BLaER1 treated with 17β-estradiol and CSF1 and Interleukin-3, amounts not matched to agents 10 nM and 100 nM (cell line): ENCODE results near the gene HEXA.
A peak's percentile ranks its signal among the peaks of the same experiment; 100 is the strongest.

Experiments
- H3K27ac ChIP-seq, 11 experiments: shearing (Covaris generic); formaldehyde crosslinking; 2 replicates each; pipeline ENCODE4 v1.8.1; 2022
- H3K27me3 ChIP-seq, 11 experiments: shearing (Covaris generic); formaldehyde crosslinking; 2 replicates each; pipeline ENCODE4 v1.8.1; 2022
- H3K36me3 ChIP-seq, 11 experiments: shearing (Covaris generic); formaldehyde crosslinking; 2 replicates each; pipeline ENCODE4 v1.8.1; 2022
- H3K4me1 ChIP-seq, 10 experiments: shearing (Covaris generic); formaldehyde crosslinking; 2 replicates each; pipeline ENCODE4 v1.8.1; 2022
- H3K4me2 ChIP-seq, 11 experiments: shearing (Covaris generic); formaldehyde crosslinking; 2 replicates each; pipeline ENCODE4 v1.8.1; 2022
- H3K4me3 ChIP-seq, 10 experiments: shearing (Covaris generic); formaldehyde crosslinking; 2 replicates each; pipeline ENCODE4 v1.8.1; 2022
- H3K9ac ChIP-seq, 11 experiments: shearing (Covaris generic); formaldehyde crosslinking; 2 replicates each; pipeline ENCODE4 v1.8.1; 2022
- H3K9me3 ChIP-seq, 11 experiments: shearing (Covaris generic); formaldehyde crosslinking; replicated peaks in 1 of 11; 2 replicates each; pipeline ENCODE4 v1.8.1; 2022
- H4K20me1 ChIP-seq, 11 experiments: shearing (Covaris generic); formaldehyde crosslinking; 2 replicates each; pipeline ENCODE4 v1.8.1; 2022
- Cebpa-rat ChIP-seq, 11 experiments: shearing (Covaris generic); IDR thresholded peaks; 2 replicates each; pipeline ENCODE4 v1.8.1; 2022

Gene HEXA

GRCh38 chr15:72368325-72368724 lies 7.5 kb downstream of the HEXA start:
- H4K20me1 ChIP-seq, result peaks cover 0 to 100% (median 13%) of the 10 kb centered on the region in 11 experiments; a peak in 15 of 22 replicates
- TF ChIP-seq Cebpa-rat (IDR thresholded peaks at IDR 0.05), result no peak
- H3K36me3 ChIP-seq, result peaks cover 22 to 61% (median 38%) of the 10 kb centered on the region in 11 experiments; a peak in 21 of 22 replicates
- peak overlapping the region; percentile 6 to 96 (median 85); a peak in 20 of 22 replicates for H3K4me2 ChIP-seq
- peak overlapping the region in 6 of 10 experiments; percentile 16 to 44 (median 28); a peak in 9 of 20 replicates for H3K4me3 ChIP-seq
- no peaks in the 10 kb centered on the region for H3K9me3 ChIP-seq
- peak overlapping the region in 9 of 11 experiments; percentile 66 to 100 (median 83); a peak in 19 of 22 replicates for H3K27ac ChIP-seq
- H3K9ac ChIP-seq, result peak overlapping the region in 9 of 11 experiments; percentile 21 to 77 (median 70); a peak in 16 of 22 replicates
- H3K4me1 ChIP-seq, result peaks cover 41 to 88% (median 84%) of the 10 kb centered on the region in 10 experiments
- no peaks in the 10 kb centered on the region for H3K27me3 ChIP-seq

- Histone ChIP-seq H3K27me3 (no peaks in the 10 kb centered on the region), H3K4me1 (peaks cover 33 to 87% (median 61%) of the 10 kb centered on the region in 10 experiments), H3K9ac (peak overlapping the region in 2 of 11 experiments; percentile 31 to 43; a peak in 2 of 22 replicates), H3K27ac (peak overlapping the region in 9 of 11 experiments; percentile 66 to 100 (median 80); a peak in 17 of 22 replicates), H4K20me1 (peaks cover 0 to 100% (median 36%) of the 10 kb centered on the region in 11 experiments; a peak in 18 of 22 replicates), H3K36me3 (peaks cover 30 to 60% (median 42%) of the 10 kb centered on the region in 11 experiments), H3K9me3 (no peaks in the 10 kb centered on the region), H3K4me2 (peak overlapping the region; percentile 62 to 96 (median 85)), H3K4me3 (0 out of 20 replicates have a peak overlapping the region, but pooled peaks of 1 of the 10 experiments have one; percentile 18)
- TF ChIP-seq Cebpa-rat (IDR thresholded peaks at IDR 0.05), result peak in 1 of 11 experiments; percentile 28; a peak in 1 of 22 replicates
These were observed 10.0 kb downstream of the HEXA start for GRCh38 chr15:72365844-72366243.

GRCh38 chr15:72361176-72361575 lies 14.6 kb downstream of the HEXA start:
- no peak for TF ChIP-seq Cebpa-rat (IDR thresholded peaks at IDR 0.05)
- H3K4me1 ChIP-seq, result peaks cover 6 to 87% (median 34%) of the 10 kb centered on the region in 10 experiments
- no peaks in the 10 kb centered on the region for H3K27me3 ChIP-seq
- no peak overlapping the region for H3K27ac ChIP-seq
- H3K4me3 ChIP-seq, result no peak overlapping the region
- H3K36me3 ChIP-seq, result peaks cover 38 to 70% (median 50%) of the 10 kb centered on the region in 11 experiments
- H3K9me3 ChIP-seq, result no peaks in the 10 kb centered on the region
- H3K9ac ChIP-seq, result no peak overlapping the region
- H4K20me1 ChIP-seq, result peaks cover 39 to 100% (median 77%) of the 10 kb centered on the region in 11 experiments
- peak overlapping the region in 4 of 11 experiments; percentile 18 to 82 (median 76); a peak in 6 of 22 replicates for H3K4me2 ChIP-seq

GRCh38 chr15:72358650-72359171 lies 17.1 kb downstream of the HEXA start:
- peak overlapping the region in 5 of 11 experiments; percentile 31 to 82 (median 75); a peak in 9 of 22 replicates for H3K4me2 ChIP-seq
- no peak overlapping the region for H3K4me3 ChIP-seq
- peak overlapping the region in 1 of 11 experiments; percentile 36; a peak in 3 of 22 replicates for H3K9ac ChIP-seq
- no peaks in the 10 kb centered on the region for H3K9me3 ChIP-seq
- TF ChIP-seq Cebpa-rat (IDR thresholded peaks at IDR 0.05), result no peak
- H3K27me3 ChIP-seq, result no peaks in the 10 kb centered on the region
- H4K20me1 ChIP-seq, result peaks cover 35 to 100% (median 82%) of the 10 kb centered on the region in 11 experiments
- H3K27ac ChIP-seq, result peak overlapping the region in 5 of 11 experiments; percentile 10 to 35 (median 21); a peak in 5 of 22 replicates
- peaks cover 0 to 79% (median 19%) of the 10 kb centered on the region in 10 experiments; a peak in 12 of 20 replicates for H3K4me1 ChIP-seq
- peaks cover 59 to 85% (median 73%) of the 10 kb centered on the region in 11 experiments for H3K36me3 ChIP-seq

- H3K4me1 ChIP-seq, result peaks cover 0 to 74% (median 19%) of the 10 kb centered on the region in 10 experiments; a peak in 12 of 20 replicates
- peaks cover 61 to 86% (median 73%) of the 10 kb centered on the region in 11 experiments for H3K36me3 ChIP-seq
- no peak overlapping the region for H3K4me3 ChIP-seq
- TF ChIP-seq Cebpa-rat (IDR thresholded peaks at IDR 0.05), result no peak
- H3K4me2 ChIP-seq, result peak overlapping the region in 4 of 11 experiments; percentile 16 to 82 (median 76); a peak in 7 of 22 replicates
- no peaks in the 10 kb centered on the region for H3K27me3 ChIP-seq
- no peak overlapping the region for H3K9ac ChIP-seq
- H3K9me3 ChIP-seq, result no peaks in the 10 kb centered on the region
- peaks cover 35 to 100% (median 81%) of the 10 kb centered on the region in 11 experiments for H4K20me1 ChIP-seq
- H3K27ac ChIP-seq, result peak overlapping the region in 1 of 11 experiments; percentile 35; a peak in 1 of 22 replicates
These were observed 17.7 kb downstream of the HEXA start for GRCh38 chr15:72358121-72358520.

GRCh38 chr15:72354496-72354895 lies 21.3 kb downstream of the HEXA start:
- Histone ChIP-seq H4K20me1 (peaks cover 18 to 98% (median 50%) of the 10 kb centered on the region in 11 experiments), H3K9me3 (no peaks in the 10 kb centered on the region), H3K4me1 (peaks cover 0 to 39% (median 16%) of the 10 kb centered on the region in 10 experiments; a peak in 11 of 20 replicates), H3K36me3 (peaks cover 87 to 100% (median 94%) of the 10 kb centered on the region in 11 experiments), H3K27ac (no peak overlapping the region), H3K4me3 (no peak overlapping the region), H3K27me3 (no peaks in the 10 kb centered on the region), H3K9ac (no peak overlapping the region), H3K4me2 (no peak overlapping the region)
- TF ChIP-seq Cebpa-rat (IDR thresholded peaks at IDR 0.05), result no peak

GRCh38 chr15:72353266-72353665 lies 22.5 kb downstream of the HEXA start:
- Histone ChIP-seq H4K20me1 (peaks cover 17 to 98% (median 37%) of the 10 kb centered on the region in 11 experiments; a peak in 21 of 22 replicates), H3K4me1 (peaks cover 0 to 27% (median 10%) of the 10 kb centered on the region in 10 experiments; a peak in 12 of 20 replicates), H3K9ac (no peak overlapping the region), H3K4me2 (no peak overlapping the region), H3K4me3 (no peak overlapping the region), H3K27me3 (no peaks in the 10 kb centered on the region), H3K27ac (no peak overlapping the region), H3K36me3 (peaks cover 95 to 100% (median 99%) of the 10 kb centered on the region in 11 experiments), H3K9me3 (no peaks in the 10 kb centered on the region)
- no peak for TF ChIP-seq Cebpa-rat (IDR thresholded peaks at IDR 0.05)

GRCh38 chr15:72345806-72346205 lies 30.0 kb downstream of the HEXA start:
- no peaks in the 10 kb centered on the region for H3K9me3 ChIP-seq
- H3K4me1 ChIP-seq, result peaks cover 0 to 8% (median 0%) of the 10 kb centered on the region in 10 experiments; a peak in 2 of 20 replicates
- TF ChIP-seq Cebpa-rat (IDR thresholded peaks at IDR 0.05), result no peak
- peaks cover 0 to 90% (median 1%) of the 10 kb centered on the region in 11 experiments; a peak in 9 of 22 replicates for H4K20me1 ChIP-seq
- no peak overlapping the region for H3K4me2 ChIP-seq
- H3K4me3 ChIP-seq, result no peak overlapping the region
- 0 out of 22 replicates have a peak overlapping the region, but pooled peaks of 1 of the 11 experiments have one; percentile 8 for H3K9ac ChIP-seq
- no peak overlapping the region for H3K27ac ChIP-seq
- H3K36me3 ChIP-seq, result peaks cover 88 to 100% (median 95%) of the 10 kb centered on the region in 11 experiments
- no peaks in the 10 kb centered on the region for H3K27me3 ChIP-seq

- H3K4me3 ChIP-seq, result no peak overlapping the region
- no peak overlapping the region for H3K4me2 ChIP-seq
- H4K20me1 ChIP-seq, result peaks cover 0 to 89% (median 0%) of the 10 kb centered on the region in 11 experiments; a peak in 9 of 22 replicates
- peaks cover 0 to 14% (median 0%) of the 10 kb centered on the region in 10 experiments; a peak in 4 of 20 replicates for H3K4me1 ChIP-seq
- TF ChIP-seq Cebpa-rat (IDR thresholded peaks at IDR 0.05), result no peak
- H3K27me3 ChIP-seq, result no peaks in the 10 kb centered on the region
- 0 out of 22 replicates have a peak overlapping the region, but pooled peaks of 1 of the 11 experiments have one; percentile 8 for H3K9ac ChIP-seq
- peaks cover 83 to 100% (median 91%) of the 10 kb centered on the region in 11 experiments for H3K36me3 ChIP-seq
- H3K9me3 ChIP-seq, result no peaks in the 10 kb centered on the region
- no peak overlapping the region for H3K27ac ChIP-seq
These were observed 30.5 kb downstream of the HEXA start for GRCh38 chr15:72345280-72345679.
